Neural progenitor cell (in vitro differentiated cells): ENCODE measurements around the gene VANGL2. TPM values are rescaled to one million over a fixed set of nuclear protein-coding genes. Genes with fewer than 3 reads are reported as not detected.

Source experiments
- DNase-seq: peaks from one replicate; pipeline ENCODE4 v3.0.0-alpha.2; 2016; ENCODE audit warnings: low spot score
- H2AFZ ChIP-seq: fragments of 200-600 bp; sonication (generic); replicated peaks from 2 replicates; pipeline ENCODE4 v1.6.1; 2016; ENCODE audit warnings: antibody characterized with exemption
- H3F3A ChIP-seq: fragments of 200-600 bp; sonication (generic); 2 replicates; pipeline ENCODE4 v1.6.1; 2016; ENCODE audit warnings: antibody characterized with exemption, low read depth
- H3K27ac ChIP-seq: fragments of 200-600 bp; sonication (generic); 2 replicates; pipeline ENCODE4 v1.5.1; 2016; ENCODE audit warnings: mild to moderate bottlenecking
- H3K27me3 ChIP-seq: fragments of 200-600 bp; sonication (generic); 2 replicates; pipeline ENCODE4 v1.6.1; 2016; ENCODE audit warnings: mild to moderate bottlenecking, moderate library complexity
- H3K36me3 ChIP-seq: fragments of 200-600 bp; sonication (generic); 2 replicates; pipeline ENCODE4 v1.5.1; 2016
- H3K4me1 ChIP-seq: fragments of 200-600 bp; sonication (generic); 2 replicates; pipeline ENCODE4 v1.6.1; 2016; ENCODE audit warnings: mixed run types
- H3K4me2 ChIP-seq: fragments of 200-600 bp; sonication (generic); 2 replicates; pipeline ENCODE4 v1.6.1; 2016
- H3K4me3 ChIP-seq: fragments of 200-600 bp; sonication (generic); 2 replicates; pipeline ENCODE4 v1.5.1; 2016
- H3K79me2 ChIP-seq: fragments of 200-600 bp; sonication (generic); 2 replicates; pipeline ENCODE4 v1.6.1; 2016; ENCODE audit warnings: low read depth
- H3K9ac ChIP-seq: fragments of 200-600 bp; sonication (generic); 2 replicates; pipeline ENCODE4 v1.6.1; 2016
- H3K9me3 ChIP-seq: fragments of 200-600 bp; sonication (generic); 2 replicates; pipeline ENCODE4 v1.5.1; 2016; ENCODE audit warnings: low read depth
- H4K20me1 ChIP-seq: fragments of 200-600 bp; sonication (generic); 2 replicates; pipeline ENCODE4 v1.6.1; 2016; ENCODE audit warnings: low read depth
- H3K27ac Mint-ChIP-seq: 3 replicates; pipeline ENCODE4 v1.8.0; 2021; ENCODE audit warnings: mixed read lengths
- H3K27me3 Mint-ChIP-seq: 2 replicates; pipeline ENCODE4 v1.8.0; 2022; ENCODE audit warnings: low read depth, mild to moderate bottlenecking, inconsistent platforms, moderate library complexity, mixed read lengths; ENCODE audit not compliant: insufficient read depth
- H3K36me3 Mint-ChIP-seq: 3 replicates; pipeline ENCODE4 v1.8.0; 2021; ENCODE audit warnings: mixed read lengths
- H3K4me1 Mint-ChIP-seq: 3 replicates; pipeline ENCODE4 v1.8.0; 2021; ENCODE audit warnings: mixed read lengths
- H3K4me3 Mint-ChIP-seq: 3 replicates; pipeline ENCODE4 v1.8.0; 2021; ENCODE audit warnings: mild to moderate bottlenecking, moderate library complexity, mixed read lengths
- H3K9me3 Mint-ChIP-seq: 3 replicates; pipeline ENCODE4 v1.8.0; 2020; ENCODE audit warnings: mixed read lengths
- CTCF ChIP-seq: fragments of 200-600 bp; sonication (generic); IDR thresholded peaks from 2 replicates; pipeline ENCODE4 v1.5.1; 2017; ENCODE audit warnings: antibody characterized with exemption, mild to moderate bottlenecking
- EZH2 ChIP-seq: fragments of 200-600 bp; sonication (generic); IDR thresholded peaks from 2 replicates; pipeline ENCODE4 v1.6.1; 2017; ENCODE audit warnings: antibody characterized with exemption, mild to moderate bottlenecking, moderate library complexity
- EZH2phosphoT487 ChIP-seq: fragments of 200-600 bp; sonication (generic); IDR thresholded peaks from 2 replicates; pipeline ENCODE4 v1.6.1; 2017; ENCODE audit warnings: antibody characterized with exemption
- total RNA-seq: library from RNA; depleted of rRNA; stranded (reverse); fragments of >200 nt; gene quantifications from 2 replicates; pipeline ENCODE4 v1.2.3, GENCODE V29; 2015; ENCODE audit warnings: low replicate concordance

Gene VANGL2
- total RNA-seq, 1 donor from 2014 or later, result 23.0 TPM

GRCh38 chr1:160363010-160363409 is 37.4 kb upstream of the VANGL2 start:
- Mint-ChIP-seq H3K27me3 (peaks cover 8% of the 10 kb centered on the region), H3K27ac (peak overlapping the region; percentile 98), H3K4me3 (peak overlapping the region; percentile 19), H3K9me3 (no peaks in the 10 kb centered on the region), H3K36me3 (peaks cover 11% of the 10 kb centered on the region), H3K4me1 (peaks cover 38% of the 10 kb centered on the region)
- Histone ChIP-seq H3K4me2 (peak overlapping the region; percentile 61), H3K79me2 (no peaks in the 10 kb centered on the region), H4K20me1 (no peaks in the 10 kb centered on the region), H3K9me3 (no peaks in the 10 kb centered on the region), H2AFZ (peak overlapping the region; percentile 69), H3K4me3 (no peak overlapping the region), H3F3A (peaks cover 17% of the 10 kb centered on the region), H3K27ac (peak overlapping the region; percentile 79), H3K4me1 (peaks cover 22% of the 10 kb centered on the region), H3K36me3 (no peaks in the 10 kb centered on the region), H3K9ac (no peak overlapping the region), H3K27me3 (no peaks in the 10 kb centered on the region)
- no peak for DNase-seq
- TF ChIP-seq EZH2phosphoT487 (no peak), CTCF (no peak), EZH2 (no peak)

GRCh38 chr1:160363951-160364735 is 36.2 kb upstream of the VANGL2 start:
- DNase-seq, result no peak
- Histone ChIP-seq H3K9ac (no peak overlapping the region), H3K4me2 (no peak overlapping the region), H3K27ac (no peak overlapping the region), H3K36me3 (no peaks in the 10 kb centered on the region), H3K9me3 (no peaks in the 10 kb centered on the region), H3K79me2 (no peaks in the 10 kb centered on the region), H4K20me1 (no peaks in the 10 kb centered on the region), H3K4me1 (peaks cover 22% of the 10 kb centered on the region), H3K27me3 (no peaks in the 10 kb centered on the region), H3K4me3 (no peak overlapping the region), H3F3A (peaks cover 17% of the 10 kb centered on the region), H2AFZ (no peak overlapping the region)
- no peak for TF ChIP-seq EZH2phosphoT487
- TF ChIP-seq CTCF, result no peak
- TF ChIP-seq EZH2, result no peak
- Mint-ChIP-seq H3K27me3 (peaks cover 8% of the 10 kb centered on the region), H3K4me1 (peaks cover 38% of the 10 kb centered on the region), H3K36me3 (peaks cover 2% of the 10 kb centered on the region), H3K4me3 (peak overlapping the region; percentile 4), H3K9me3 (no peaks in the 10 kb centered on the region), H3K27ac (peak overlapping the region; percentile 13)

- Mint-ChIP-seq H3K4me3 (no peak overlapping the region), H3K27me3 (peaks cover 8% of the 10 kb centered on the region), H3K4me1 (peaks cover 38% of the 10 kb centered on the region), H3K9me3 (no peaks in the 10 kb centered on the region), H3K27ac (peak overlapping the region; percentile 27), H3K36me3 (no peaks in the 10 kb centered on the region)
- H3K4me2 ChIP-seq, result no peak overlapping the region
- H3K4me1 ChIP-seq, result peaks cover 22% of the 10 kb centered on the region
- no peaks in the 10 kb centered on the region for H3K79me2 ChIP-seq
- H3K9ac ChIP-seq, result no peak overlapping the region
- no peak overlapping the region for H3K4me3 ChIP-seq
- DNase-seq, result no peak
- TF ChIP-seq EZH2 (no peak), EZH2phosphoT487 (no peak), CTCF (no peak)
- H3K9me3 ChIP-seq, result no peaks in the 10 kb centered on the region
- peaks cover 17% of the 10 kb centered on the region for H3F3A ChIP-seq
- H3K27ac ChIP-seq, result no peak overlapping the region
- H3K27me3 ChIP-seq, result no peaks in the 10 kb centered on the region
- H4K20me1 ChIP-seq, result no peaks in the 10 kb centered on the region
- H2AFZ ChIP-seq, result no peak overlapping the region
- H3K36me3 ChIP-seq, result no peaks in the 10 kb centered on the region
Measured at GRCh38 chr1:160365325-160365724, 35.0 kb upstream of the VANGL2 start.
